WTC11 (cell line): Measurements from ENCODE around the gene DMGDH. TPM values are rescaled to one million over a fixed set of nuclear protein-coding genes. Genes with fewer than 3 reads are reported as not detected.

ENCODE experiments used
- ATAC-seq: fragments of 200-7000 bp; cut with Tn5 transposase; 2 replicates; pipeline ENCODE4 v1.10.0; 2021; ENCODE audit warnings: mild to moderate bottlenecking, moderate library complexity
- CTCF ChIA-PET: fragments of 300-600 bp; sonication (Branson Sonifier 250); formaldehyde crosslinking; loops from one replicate; lab custom pipeline; 2021; ENCODE audit warnings: antibody characterized with exemption; lab: Charles Lee
- POLR2A ChIA-PET: fragments of 350-600 bp; sonication (Branson Sonifier 250); formaldehyde crosslinking; loops from one replicate; lab custom pipeline; 2021; ENCODE audit warnings: antibody characterized with exemption; lab: Charles Lee
- DNase-seq: peaks from one replicate; pipeline ENCODE4 v3.0.0; 2021; ENCODE audit warnings: low spot score
- H3K27ac Mint-ChIP-seq: 2 replicates; pipeline ENCODE4 v1.8.0; 2021; ENCODE audit warnings: mixed read lengths
- H3K27me3 Mint-ChIP-seq: 2 replicates; pipeline ENCODE4 v1.8.0; 2021; ENCODE audit warnings: low read depth, mild to moderate bottlenecking, moderate library complexity, mixed read lengths
- H3K36me3 Mint-ChIP-seq: 2 replicates; pipeline ENCODE4 v1.8.0; 2021; ENCODE audit warnings: mixed read lengths
- H3K4me1 Mint-ChIP-seq: 2 replicates; pipeline ENCODE4 v1.8.0; 2022; ENCODE audit warnings: mixed read lengths
- H3K4me3 Mint-ChIP-seq: 2 replicates; pipeline ENCODE4 v1.8.0; 2021; ENCODE audit warnings: mild to moderate bottlenecking, moderate library complexity, mixed read lengths
- H3K9me3 Mint-ChIP-seq: 2 replicates; pipeline ENCODE4 v1.8.0; 2021; ENCODE audit warnings: mixed read lengths
- ATF3 ChIP-seq: sonication (generic); formaldehyde crosslinking; conservative IDR thresholded peaks from 2 replicates; pipeline ENCODE4 v1.8.1; 2022; ENCODE audit warnings: mild to moderate bottlenecking, missing genetic modification reagents
- CBFB ChIP-seq: sonication (generic); formaldehyde crosslinking; IDR thresholded peaks from 2 replicates; pipeline ENCODE4 v1.8.1; 2022; ENCODE audit warnings: mild to moderate bottlenecking, low read depth, missing genetic modification reagents
- CTCF ChIP-seq: fragments of 200-600 bp; IDR thresholded peaks from 2 replicates; pipeline ENCODE4 v1.8.0; 2022; ENCODE audit warnings: antibody characterized with exemption
- ESRRA ChIP-seq: sonication (generic); formaldehyde crosslinking; IDR thresholded peaks from 2 replicates; pipeline ENCODE4 v1.8.1; 2022; ENCODE audit warnings: mild to moderate bottlenecking, missing genetic modification reagents, borderline replicate concordance
- ETV6 ChIP-seq: sonication (generic); formaldehyde crosslinking; IDR thresholded peaks from 2 replicates; pipeline ENCODE4 v1.8.1; 2022; ENCODE audit warnings: mild to moderate bottlenecking, missing genetic modification reagents
- GTF2I ChIP-seq: fragments of 250-450 bp; sonication (Bioruptor Pico); conservative IDR thresholded peaks from 2 replicates; pipeline ENCODE4 v1.4.0; 2021; ENCODE audit warnings: mild to moderate bottlenecking
- HMGA2 ChIP-seq: fragments of 250-450 bp; sonication (Bioruptor Pico); IDR thresholded peaks from 2 replicates; pipeline ENCODE4 v1.4.0; 2021; ENCODE audit warnings: mild to moderate bottlenecking, moderate library complexity
- HMGXB4 ChIP-seq: sonication (generic); formaldehyde crosslinking; IDR thresholded peaks from 2 replicates; pipeline ENCODE4 v1.8.1; 2023; ENCODE audit warnings: mild to moderate bottlenecking, moderate library complexity, missing genetic modification reagents
- IRF2 ChIP-seq: sonication (generic); formaldehyde crosslinking; IDR thresholded peaks from 2 replicates; pipeline ENCODE4 v1.8.0; 2022; ENCODE audit warnings: low read depth, missing genetic modification reagents, borderline replicate concordance
- JUN ChIP-seq: sonication (generic); formaldehyde crosslinking; IDR thresholded peaks from 2 replicates; pipeline ENCODE4 v1.8.0; 2023; ENCODE audit warnings: mild to moderate bottlenecking, missing genetic modification reagents
- MAX ChIP-seq: sonication (generic); formaldehyde crosslinking; IDR thresholded peaks from 2 replicates; pipeline ENCODE4 v1.8.0; 2022; ENCODE audit warnings: mild to moderate bottlenecking, missing genetic modification reagents
- MXD4 ChIP-seq: fragments of 250-450 bp; sonication (Bioruptor Pico); IDR thresholded peaks from 2 replicates; pipeline ENCODE4 v1.8.0; 2021; ENCODE audit warnings: mild to moderate bottlenecking, moderate library complexity, borderline replicate concordance
- PREB ChIP-seq: sonication (generic); formaldehyde crosslinking; IDR thresholded peaks from 2 replicates; pipeline ENCODE4 v1.8.1; 2022; ENCODE audit warnings: mild to moderate bottlenecking, missing genetic modification reagents, moderate library complexity, borderline replicate concordance
- RORB ChIP-seq: fragments of 250-450 bp; sonication (Bioruptor Pico); IDR thresholded peaks from 2 replicates; pipeline ENCODE4 v1.9.0; 2021; ENCODE audit warnings: mild to moderate bottlenecking
- SMAD4 ChIP-seq: sonication (generic); formaldehyde crosslinking; IDR thresholded peaks from 2 replicates; pipeline ENCODE4 v1.8.0; 2022; ENCODE audit warnings: mild to moderate bottlenecking, missing genetic modification reagents
- SP1 ChIP-seq: sonication (generic); formaldehyde crosslinking; conservative IDR thresholded peaks from 2 replicates; pipeline ENCODE4 v1.8.1; 2022; ENCODE audit warnings: missing genetic modification reagents
- TEAD1 ChIP-seq: sonication (generic); formaldehyde crosslinking; IDR thresholded peaks from 2 replicates; pipeline ENCODE4 v1.8.0; 2022; ENCODE audit warnings: mild to moderate bottlenecking, missing genetic modification reagents
- USF1 ChIP-seq: sonication (generic); formaldehyde crosslinking; IDR thresholded peaks from 2 replicates; pipeline ENCODE4 v1.8.0; 2022; ENCODE audit warnings: mild to moderate bottlenecking, missing genetic modification reagents
- ZBTB21 ChIP-seq: sonication (generic); formaldehyde crosslinking; IDR thresholded peaks from 2 replicates; pipeline ENCODE4 v1.8.1; 2023; ENCODE audit warnings: mild to moderate bottlenecking, missing genetic modification reagents, borderline replicate concordance
- ZNF121 ChIP-seq: sonication (generic); formaldehyde crosslinking; IDR thresholded peaks from 2 replicates; pipeline ENCODE4 v1.8.0; 2023; ENCODE audit warnings: missing genetic modification reagents
- ZNF138 ChIP-seq: sonication (generic); formaldehyde crosslinking; conservative IDR thresholded peaks from 2 replicates; pipeline ENCODE4 v1.8.1; 2022; ENCODE audit warnings: mild to moderate bottlenecking, moderate library complexity, missing genetic modification reagents
- ZNF232 ChIP-seq: sonication (generic); formaldehyde crosslinking; IDR thresholded peaks from 2 replicates; pipeline ENCODE4 v1.8.0; 2022; ENCODE audit warnings: mild to moderate bottlenecking, missing genetic modification reagents
- ZNF263 ChIP-seq: sonication (generic); formaldehyde crosslinking; IDR thresholded peaks from 2 replicates; pipeline ENCODE4 v1.8.1; 2022; ENCODE audit warnings: low read depth, mild to moderate bottlenecking, moderate library complexity, missing genetic modification reagents
- ZNF423 ChIP-seq: fragments of 250-450 bp; sonication (Bioruptor Pico); IDR thresholded peaks from 2 replicates; pipeline ENCODE4 v2.1.2; 2022; ENCODE audit warnings: mild to moderate bottlenecking, moderate library complexity
- total RNA-seq: library from RNA; stranded (reverse); gene quantifications from 3 replicates; pipeline ENCODE4 v1.2.3, GENCODE V29; 2021

Gene DMGDH
- total RNA-seq, 1 experiment from 2014 or later = 0.35 TPM

- no peaks in the 10 kb centered on the region for H3K27me3 Mint-ChIP-seq
- no peak for DNase-seq
- H3K27ac Mint-ChIP-seq = no peak overlapping the region
- peaks cover 21% of the 10 kb centered on the region for H3K9me3 Mint-ChIP-seq
- H3K4me1 Mint-ChIP-seq = 0 out of 2 replicates have a peak, but pooled peaks cover 4% of the 10 kb centered on the region
- ATAC-seq = no peak
- peaks cover 8% of the 10 kb centered on the region for H3K36me3 Mint-ChIP-seq
- POLR2A ChIA-PET = no interaction called here
- CTCF ChIA-PET = interaction anchor here (0.9 to 3.1 kb wide), 4 partner anchors 50 to 71 kb away, joined by 3 to 11 read pairs (median 8); no protein-coding TSS in a partner anchor
- no peak for TF ChIP-seq ZNF423 (CRISPR knock-in tag)
- no peak for TF ChIP-seq ZNF121 (CRISPR knock-in tag)
- TF ChIP-seq ATF3 (CRISPR knock-in tag) = no peak
- TF ChIP-seq PREB (CRISPR knock-in tag) = no peak
- H3K4me3 Mint-ChIP-seq = no peak overlapping the region
These were observed 5.2 kb upstream of the DMGDH start for GRCh38 chr5:79074641-79075040.

GRCh38 chr5:79070350-79070667 lies 835 bp upstream of the DMGDH start:
- DNase-seq (no peak), ATAC-seq (no peak)
- Mint-ChIP-seq H3K27ac (no peak overlapping the region), H3K4me3 (no peak overlapping the region), H3K36me3 (peaks cover 8% of the 10 kb centered on the region), H3K27me3 (no peaks in the 10 kb centered on the region), H3K9me3 (peaks cover 28% of the 10 kb centered on the region), H3K4me1 (no peaks in the 10 kb centered on the region)
- TF ChIP-seq IRF2 (CRISPR knock-in tag) (no peak), ETV6 (CRISPR knock-in tag) (no peak), SP1 (CRISPR knock-in tag) (no peak), ZNF138 (CRISPR knock-in tag) (no peak), MAX (CRISPR knock-in tag) (no peak), ZNF263 (no peak), MXD4 (no peak), SMAD4 (CRISPR knock-in tag) (no peak), JUN (CRISPR knock-in tag) (no peak), HMGXB4 (CRISPR knock-in tag) (no peak), USF1 (CRISPR knock-in tag) (no peak), GTF2I (CRISPR knock-in tag) (no peak), HMGA2 (CRISPR knock-in tag) (no peak), CBFB (CRISPR knock-in tag) (no peak), ZNF232 (no peak), TEAD1 (no peak), ZBTB21 (CRISPR knock-in tag) (no peak), ESRRA (CRISPR knock-in tag) (no peak), CTCF (no peak), RORB (CRISPR knock-in tag) (no peak)
- POLR2A ChIA-PET = interaction anchor here (0.6 kb wide), 1 partner anchor 1953 kb away, joined by 3 read pairs; no protein-coding TSS in a partner anchor
- CTCF ChIA-PET = interaction anchor here (1.3 to 1.4 kb wide), 2 partner anchors 45 to 63 kb away, joined by 6 to 7 read pairs; no protein-coding TSS in a partner anchor
